MCF 10A (cell line): ENCODE measurements around the gene TTC39C. TPM values are rescaled to one million over a fixed set of nuclear protein-coding genes. Genes with fewer than 3 reads are reported as not detected.
A peak's percentile ranks its signal among the peaks of the same experiment; 100 is the strongest.
"Not testable (repeated sequence)": the region's sequence is repeated elsewhere in the genome, so short reads cannot be mapped to it uniquely, and the experiment has no call there.

Experiments used
- BruUV-seq: library from RNA; stranded (reverse); fragments of 400-500 nt; replicated peaks from 2 replicates; lab custom pipeline; 2021; lab: Mats Ljungman, UMichigan
- CTCF ChIA-PET: fragments of 300-600 bp; sonication (Branson Sonifier 250); formaldehyde crosslinking; extraction: SDS; loops from one replicate; lab custom pipeline; 2021; ENCODE audit warnings: antibody characterized with exemption, inconsistent platforms; lab: Yijun Ruan, JAX
- POLR2A ChIA-PET: fragments of 300-600, 350-650 bp; sonication (Branson Sonifier 250); formaldehyde crosslinking; extraction: SDS; loops from one replicate; lab custom pipeline; 2020; ENCODE audit warnings: antibody characterized with exemption, inconsistent platforms; lab: Yijun Ruan, JAX
- DNase-seq: peaks from one replicate; pipeline ENCODE4 v3.0.0-alpha.2; 2018; ENCODE audit not compliant: unreplicated experiment
- H3K27ac Mint-ChIP-seq: one replicate; pipeline ENCODE4 v1.8.0; 2022; ENCODE audit warnings: mild to moderate bottlenecking, low read depth, mixed read lengths; ENCODE audit not compliant: unreplicated experiment
- H3K27me3 Mint-ChIP-seq: one replicate; pipeline ENCODE4 v1.8.0; 2022; ENCODE audit warnings: mixed read lengths; ENCODE audit not compliant: insufficient read depth, unreplicated experiment
- H3K36me3 Mint-ChIP-seq: one replicate; pipeline ENCODE4 v1.8.0; 2022; ENCODE audit warnings: mild to moderate bottlenecking, moderate library complexity, mixed read lengths; ENCODE audit not compliant: insufficient read depth, unreplicated experiment
- H3K4me1 Mint-ChIP-seq: one replicate; pipeline ENCODE4 v1.8.0; 2022; ENCODE audit warnings: mixed read lengths; ENCODE audit not compliant: insufficient read depth, unreplicated experiment
- H3K4me3 Mint-ChIP-seq: one replicate; pipeline ENCODE4 v1.8.0; 2022; ENCODE audit warnings: mild to moderate bottlenecking, moderate library complexity, mixed read lengths; ENCODE audit not compliant: unreplicated experiment
- H3K9me3 Mint-ChIP-seq: one replicate; pipeline ENCODE4 v1.8.0; 2022; ENCODE audit warnings: mixed read lengths; ENCODE audit not compliant: unreplicated experiment
- intact Hi-C: fragments of 100-400 bp; cut with micrococcal nuclease; formaldehyde crosslinking; loops from 2 replicates; pipeline ENCODE4 v1.14.1; 2022
- total RNA-seq: library from RNA; stranded (reverse); gene quantifications from 2 replicates; pipeline ENCODE4 v1.2.3, GENCODE V29; 2022
- TF ChIP-seq, protein P1 (sequence below): fragments of 200-600 bp; IDR thresholded peaks from one replicate; pipeline ENCODE4 v1.8.0; 2022; ENCODE audit warnings: antibody characterized with exemption, mild to moderate bottlenecking; ENCODE audit not compliant: unreplicated experiment

TTC39C gene
- total RNA-seq, 1 experiment from 2014 or later, result 12.9 TPM

DNA sequence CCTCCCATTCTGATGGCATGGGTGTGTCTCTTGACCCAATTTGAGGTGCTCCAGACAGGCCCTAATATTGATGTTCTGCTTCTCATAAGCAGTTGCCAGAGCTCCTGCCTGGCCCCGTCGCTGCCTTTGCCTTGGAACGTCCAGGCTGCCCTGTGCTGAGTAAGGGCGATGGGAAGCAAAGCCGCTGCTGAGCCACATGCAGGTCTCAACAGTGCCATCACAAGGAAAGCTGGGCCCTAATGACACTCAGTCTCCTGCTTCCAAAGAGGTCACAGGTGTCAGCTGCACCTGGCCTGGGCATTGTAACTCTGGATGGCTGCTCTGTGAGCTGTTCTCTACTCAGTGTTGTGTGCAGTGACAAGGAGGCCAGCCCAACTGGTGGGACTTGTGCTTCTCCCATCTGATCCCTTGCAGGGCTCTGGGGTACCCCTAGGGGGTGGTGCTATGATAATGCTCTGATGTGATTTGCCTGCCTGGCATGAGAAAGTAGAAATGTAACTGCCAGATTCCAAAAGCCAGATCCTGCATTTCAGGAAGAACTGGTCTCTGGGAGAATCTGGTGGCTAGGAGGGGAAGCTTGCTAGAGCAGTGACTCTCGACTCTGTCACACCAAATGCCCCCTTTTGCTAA is 8.7 kb downstream of the TTC39C start:
- TF ChIP-seq, protein P1, sequence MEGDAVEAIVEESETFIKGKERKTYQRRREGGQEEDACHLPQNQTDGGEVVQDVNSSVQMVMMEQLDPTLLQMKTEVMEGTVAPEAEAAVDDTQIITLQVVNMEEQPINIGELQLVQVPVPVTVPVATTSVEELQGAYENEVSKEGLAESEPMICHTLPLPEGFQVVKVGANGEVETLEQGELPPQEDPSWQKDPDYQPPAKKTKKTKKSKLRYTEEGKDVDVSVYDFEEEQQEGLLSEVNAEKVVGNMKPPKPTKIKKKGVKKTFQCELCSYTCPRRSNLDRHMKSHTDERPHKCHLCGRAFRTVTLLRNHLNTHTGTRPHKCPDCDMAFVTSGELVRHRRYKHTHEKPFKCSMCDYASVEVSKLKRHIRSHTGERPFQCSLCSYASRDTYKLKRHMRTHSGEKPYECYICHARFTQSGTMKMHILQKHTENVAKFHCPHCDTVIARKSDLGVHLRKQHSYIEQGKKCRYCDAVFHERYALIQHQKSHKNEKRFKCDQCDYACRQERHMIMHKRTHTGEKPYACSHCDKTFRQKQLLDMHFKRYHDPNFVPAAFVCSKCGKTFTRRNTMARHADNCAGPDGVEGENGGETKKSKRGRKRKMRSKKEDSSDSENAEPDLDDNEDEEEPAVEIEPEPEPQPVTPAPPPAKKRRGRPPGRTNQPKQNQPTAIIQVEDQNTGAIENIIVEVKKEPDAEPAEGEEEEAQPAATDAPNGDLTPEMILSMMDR, result no peak
- no peak for DNase-seq
- Mint-ChIP-seq H3K4me1 (peaks cover 42% of the 10 kb centered on the region), H3K27ac (no peak overlapping the region), H3K9me3 (no peaks in the 10 kb centered on the region), H3K27me3 (no peaks in the 10 kb centered on the region), H3K36me3 (peaks cover 6% of the 10 kb centered on the region), H3K4me3 (no peak overlapping the region)
- no TSS peak for BruUV-seq
- intact Hi-C loops, result no loop called here
- ChIA-PET POLR2A (no interaction called here), CTCF (interaction anchor here (0.9 to 1.0 kb wide), 2 partner anchors 23 to 26 kb away, joined by 3 read pairs; no protein-coding TSS in a partner anchor)

DNA sequence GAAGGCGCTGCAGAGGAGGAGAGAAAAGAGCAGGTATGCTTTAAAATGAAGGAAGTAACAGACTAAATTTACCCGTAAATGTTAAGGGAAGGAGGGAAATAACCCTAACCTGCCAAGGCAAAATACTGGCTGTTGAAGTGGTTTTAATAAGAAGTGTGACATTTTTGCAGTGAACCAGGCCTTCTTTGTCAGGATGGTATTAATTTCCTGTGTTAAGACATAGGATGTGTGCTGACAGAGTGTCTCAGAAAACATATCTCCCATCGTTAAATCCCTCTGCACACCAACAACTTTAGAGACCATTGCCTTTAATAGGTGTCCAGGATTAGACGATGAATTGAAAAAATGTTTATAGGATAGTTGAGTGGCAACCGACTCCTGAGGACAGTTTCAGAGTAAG is 9.9 kb downstream of the TTC39C start:
- H3K27ac Mint-ChIP-seq, result no peak overlapping the region
- H3K27me3 Mint-ChIP-seq, result no peaks in the 10 kb centered on the region
- TF ChIP-seq, protein P1, result no peak
- H3K4me3 Mint-ChIP-seq, result no peak overlapping the region
- no peaks in the 10 kb centered on the region for H3K9me3 Mint-ChIP-seq
- peaks cover 6% of the 10 kb centered on the region for H3K36me3 Mint-ChIP-seq
- ChIA-PET CTCF (no interaction called here), POLR2A (interaction anchor here (4.5 kb wide), 1 partner anchor 10 kb away, joined by 65 read pairs; the partner anchor contains the start of gene TTC39C)
- H3K4me1 Mint-ChIP-seq, result peaks cover 40% of the 10 kb centered on the region
- no TSS peak for BruUV-seq
- no peak for DNase-seq
- intact Hi-C loops, result no loop called here

DNA sequence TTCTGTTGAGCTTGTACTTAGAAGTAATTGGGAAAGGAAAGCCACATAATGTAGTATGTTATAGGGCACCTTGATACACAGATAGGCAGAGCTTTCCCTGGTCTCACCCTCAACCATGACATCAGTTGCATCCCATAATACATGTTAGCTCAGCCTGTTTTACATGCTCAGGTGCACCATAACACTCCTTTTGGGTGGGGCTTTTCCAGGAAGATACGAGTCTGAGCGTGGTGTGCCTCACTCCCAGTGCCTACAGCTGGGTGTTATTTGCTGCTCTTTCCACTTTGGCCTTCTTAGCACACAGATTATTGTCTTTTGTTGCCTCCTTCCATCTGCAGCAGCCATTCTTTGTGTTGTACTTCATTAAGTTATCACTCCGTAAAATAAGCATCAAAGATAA is 11.9 kb downstream of the TTC39C start:
- DNase-seq, result peak; percentile 34
- no peaks in the 10 kb centered on the region for H3K36me3 Mint-ChIP-seq
- H3K4me3 Mint-ChIP-seq, result peak overlapping the region; percentile 57
- H3K9me3 Mint-ChIP-seq, result no peaks in the 10 kb centered on the region
- H3K4me1 Mint-ChIP-seq, result peaks cover 40% of the 10 kb centered on the region
- no peak overlapping the region for H3K27ac Mint-ChIP-seq
- H3K27me3 Mint-ChIP-seq, result no peaks in the 10 kb centered on the region
- BruUV-seq, result no TSS peak
- ChIA-PET POLR2A (interaction anchor here (0.7 to 4.5 kb wide), 8 partner anchors 10 to 309 kb away, joined by 3 to 65 read pairs (median 3); partner anchors contain the start of gene TTC39C), CTCF (interaction anchor here (0.7 to 2.9 kb wide), 7 partner anchors 9 to 93 kb away, joined by 3 to 8 read pairs (median 4); no protein-coding TSS in a partner anchor)
- intact Hi-C loops, result no loop called here
- TF ChIP-seq, protein P1, result no peak

DNA sequence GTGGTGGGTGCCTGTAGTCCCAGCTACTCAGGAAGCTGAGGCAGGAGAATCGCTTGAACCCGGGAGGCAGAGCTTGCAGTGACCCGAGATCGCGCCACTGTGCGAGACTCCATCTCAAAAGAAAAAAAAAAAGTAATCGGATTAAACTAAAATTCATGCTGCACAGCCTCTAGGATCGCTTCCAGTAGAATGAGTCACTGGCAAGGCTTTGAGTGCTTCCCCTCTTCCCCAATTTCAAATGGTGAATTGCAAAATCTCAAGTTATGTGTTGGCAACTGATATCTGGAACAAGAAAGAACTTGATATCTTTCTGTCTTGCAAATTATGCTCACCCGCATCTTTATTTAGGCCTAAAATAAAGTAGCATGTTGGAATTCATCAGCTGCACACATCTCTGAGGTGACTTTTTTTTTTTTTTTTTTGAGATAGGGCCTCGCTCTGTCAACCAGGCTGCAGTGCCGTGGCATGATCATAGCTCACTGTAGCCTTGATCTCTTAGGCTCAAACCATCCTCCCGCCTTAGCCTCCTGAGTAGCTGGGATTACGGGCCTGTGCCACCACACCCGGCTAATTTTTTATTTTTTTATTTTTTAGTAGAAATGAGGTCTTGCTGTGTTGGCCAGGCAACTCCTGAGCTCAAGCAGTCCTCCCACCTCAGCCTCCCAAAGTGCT is 12.7 kb downstream of the TTC39C start:
- TF ChIP-seq, protein P1, result no peak
- Mint-ChIP-seq H3K4me1 (peaks cover 31% of the 10 kb centered on the region), H3K4me3 (peak overlapping the region; percentile 57), H3K9me3 (no peaks in the 10 kb centered on the region), H3K27me3 (no peaks in the 10 kb centered on the region), H3K36me3 (no peaks in the 10 kb centered on the region), H3K27ac (peak overlapping the region; percentile 74)
- no TSS peak for BruUV-seq
- CTCF ChIA-PET, result interaction anchor here (0.7 to 2.9 kb wide), 8 partner anchors 12 to 285 kb away, joined by 3 to 8 read pairs (median 4); no protein-coding TSS in a partner anchor
- DNase-seq, result peak; percentile 95
- POLR2A ChIA-PET, result interaction anchor here (0.6 to 4.5 kb wide), 14 partner anchors 8 to 140 kb away, joined by 3 to 65 read pairs (median 3); partner anchors contain the start of gene TTC39C
- intact Hi-C loops, result loop anchor here (1.0 kb wide), 1 partner anchor 49 kb away; no protein-coding TSS in a partner anchor

DNA sequence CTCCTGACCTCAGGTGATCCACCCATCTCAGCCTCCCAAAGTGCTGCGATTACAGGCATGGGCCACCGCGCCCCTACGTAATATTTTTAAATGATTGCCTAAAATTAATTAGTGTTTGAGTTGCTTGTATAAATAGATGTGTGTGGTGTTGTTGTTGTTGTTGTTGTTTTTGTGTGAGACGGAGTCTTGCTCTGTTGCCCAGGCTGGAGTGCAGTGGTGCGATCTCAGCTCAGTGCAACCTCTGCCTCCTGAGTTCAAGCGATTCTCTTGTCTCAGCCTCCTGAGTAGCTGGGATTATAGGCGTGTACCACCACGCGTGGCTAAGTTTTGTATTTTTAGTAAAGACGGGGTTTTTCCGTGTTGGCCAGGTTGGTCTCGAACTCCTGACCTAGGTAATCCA is 14.4 kb downstream of the TTC39C start:
- CTCF ChIA-PET, result interaction anchor here (0.6 to 1.4 kb wide), 5 partner anchors 31 to 183 kb away, joined by 3 to 6 read pairs (median 3); no protein-coding TSS in a partner anchor
- intact Hi-C loops, DNase-seq, H3K27me3 Mint-ChIP-seq, H3K27ac Mint-ChIP-seq, BruUV-seq, H3K4me3 Mint-ChIP-seq, H3K9me3 Mint-ChIP-seq: not testable (repeated sequence)
- peaks cover 33% of the 10 kb centered on the region for H3K4me1 Mint-ChIP-seq
- peaks cover 10% of the 10 kb centered on the region for H3K36me3 Mint-ChIP-seq
- POLR2A ChIA-PET, result interaction anchor here (0.7 to 4.5 kb wide), 7 partner anchors 10 to 95 kb away, joined by 3 to 65 read pairs (median 3); partner anchors contain the start of gene TTC39C
